Measurements from ENCODE around the gene DCC. TPM values are rescaled to one million over a fixed set of nuclear protein-coding genes. Genes with fewer than 3 reads are reported as not detected.
A peak's percentile ranks its signal among the peaks of the same experiment; 100 is the strongest.

The DCC gene
- total and polyA plus RNA-seq, 4 experiments from 2014 or later = not detected

GRCh38 chr18:53560546-53560945 lies 1220.5 kb downstream of the DCC start:
- no peak for DNase-seq
- no peak overlapping the region for H3K27ac Mint-ChIP-seq
- H3K27ac ChIP-seq (ENCODE audit: low read depth, low read length) = no peak overlapping the region
- H3K36me3 ChIP-seq (ENCODE audit: insufficient read depth, low read length) = no peaks in the 10 kb centered on the region
- H3K27me3 ChIP-seq (ENCODE audit: insufficient read depth, low read length) = no peaks in the 10 kb centered on the region
- peaks cover 1 to 14% (median 5%) of the 10 kb centered on the region in 8 donors for H3K9me3 Mint-ChIP-seq
- POLR2A ChIA-PET (ENCODE audit: partially characterized antibody) = no interaction called here
- H3K4me1 ChIP-seq (ENCODE audit: insufficient read depth, low read length) = no peaks in the 10 kb centered on the region
- H3K4me3 Mint-ChIP-seq = no peak overlapping the region
- no peaks in the 10 kb centered on the region for H3K9me3 ChIP-seq (ENCODE audit: control insufficient read depth in 1 of 2, low read length in 2 of 2)
- peaks cover 2% of the 10 kb centered on the region in 2 donors for H3K27me3 Mint-ChIP-seq
- H3K4me1 Mint-ChIP-seq = no peaks in the 10 kb centered on the region
- H3K4me3 ChIP-seq (ENCODE audit: low read length in 2 of 2) = no peak overlapping the region
- no peaks in the 10 kb centered on the region for H3K36me3 Mint-ChIP-seq
- CTCF ChIA-PET (ENCODE audit: partially characterized antibody) = no interaction called here
- intact Hi-C loops (cut with micrococcal nuclease) = no loop called here

- Mint-ChIP-seq H3K9me3 (peaks cover 0 to 3% (median 0%) of the 10 kb centered on the region in 8 donors), H3K36me3 (no peaks in the 10 kb centered on the region), H3K4me1 (no peaks in the 10 kb centered on the region), H3K4me3 (no peak overlapping the region), H3K27ac (peak overlapping the region in 1 of 7 donors; percentile 38), H3K27me3 (peaks cover 0 to 2% of the 10 kb centered on the region in 2 donors)
- Histone ChIP-seq H3K27ac (ENCODE audit: low read depth, low read length) (no peak overlapping the region), H3K4me3 (ENCODE audit: low read length in 2 of 2) (no peak overlapping the region), H3K4me1 (ENCODE audit: insufficient read depth, low read length) (no peaks in the 10 kb centered on the region), H3K27me3 (ENCODE audit: insufficient read depth, low read length) (no peaks in the 10 kb centered on the region), H3K9me3 (ENCODE audit: control insufficient read depth in 1 of 2, low read length in 2 of 2) (no peaks in the 10 kb centered on the region), H3K36me3 (ENCODE audit: insufficient read depth, low read length) (no peaks in the 10 kb centered on the region)
- no peak for DNase-seq
- CTCF ChIA-PET (ENCODE audit: partially characterized antibody) = interaction anchor here (1.1 to 2.5 kb wide), 3 partner anchors 553 to 558 kb away, joined by 3 to 8 read pairs (median 3); no protein-coding TSS in a partner anchor
- POLR2A ChIA-PET (ENCODE audit: partially characterized antibody) = no interaction called here
- intact Hi-C loops (cut with micrococcal nuclease) = no loop called here
These were observed 1226.6 kb downstream of the DCC start for GRCh38 chr18:53566626-53567025.

DNA sequence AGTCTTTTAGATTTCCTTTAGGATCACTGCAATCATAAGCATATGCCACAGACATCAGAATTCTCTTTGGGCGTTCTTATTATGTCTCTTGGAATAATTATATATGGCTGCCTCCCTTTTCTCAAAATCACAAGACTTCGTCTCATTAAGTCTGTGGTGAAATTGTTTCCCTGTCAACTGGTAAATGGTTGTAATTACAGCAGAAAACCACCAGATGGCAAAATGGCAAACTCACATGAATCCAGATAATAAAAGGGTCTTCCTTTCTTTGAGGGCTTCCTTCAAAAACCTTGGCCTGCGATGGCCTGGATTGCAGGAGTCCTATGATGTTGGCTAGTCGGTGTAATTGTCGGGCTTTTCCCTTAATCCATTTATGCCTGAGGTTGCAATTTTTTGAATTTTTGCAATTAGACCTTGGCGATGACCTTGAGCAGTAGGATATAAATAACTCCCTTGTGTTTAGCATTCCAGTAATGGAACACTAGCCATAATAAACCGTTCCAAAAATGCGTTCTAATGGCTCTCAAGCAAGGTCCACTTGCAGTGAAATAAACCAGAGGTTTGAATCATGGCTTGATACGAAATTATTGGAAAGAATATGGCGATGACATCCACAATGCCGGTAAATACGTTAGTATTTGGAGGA lies 1228.1 kb downstream of the DCC start:
- no peak overlapping the region for H3K4me3 Mint-ChIP-seq
- CTCF ChIA-PET (ENCODE audit: partially characterized antibody) = interaction anchor here (1.1 to 2.5 kb wide), 3 partner anchors 552 to 557 kb away, joined by 3 to 8 read pairs (median 3); no protein-coding TSS in a partner anchor
- H3K27ac Mint-ChIP-seq = no peak overlapping the region
- peak in 4 of 5 donors; percentile 2 to 24 (median 11) for DNase-seq
- Histone ChIP-seq H3K4me1 (ENCODE audit: insufficient read depth, low read length) (no peaks in the 10 kb centered on the region), H3K4me3 (ENCODE audit: low read length in 2 of 2) (no peak overlapping the region), H3K9me3 (ENCODE audit: control insufficient read depth in 1 of 2, low read length in 2 of 2) (no peaks in the 10 kb centered on the region), H3K27ac (ENCODE audit: low read depth, low read length) (no peak overlapping the region), H3K27me3 (ENCODE audit: insufficient read depth, low read length) (no peaks in the 10 kb centered on the region), H3K36me3 (ENCODE audit: insufficient read depth, low read length) (no peaks in the 10 kb centered on the region)
- H3K36me3 Mint-ChIP-seq = no peaks in the 10 kb centered on the region
- intact Hi-C loops (cut with micrococcal nuclease) = no loop called here
- POLR2A ChIA-PET (ENCODE audit: partially characterized antibody) = no interaction called here
- H3K9me3 Mint-ChIP-seq = no peaks in the 10 kb centered on the region
- H3K27me3 Mint-ChIP-seq = no peaks in the 10 kb centered on the region
- H3K4me1 Mint-ChIP-seq = no peaks in the 10 kb centered on the region

Small RNA genes lying within 50 kb of the gene (microRNA-seq; reads per million reads assigned to microRNA genes)
- gene MIR4528 (ENCODE audit: borderline microRNAs expressed, borderline number of aligned reads, borderline replicate concordance) = not detected
